Calu3 (cell line): ENCODE measurements around the gene TBC1D19. TPM values are rescaled to one million over a fixed set of nuclear protein-coding genes. Genes with fewer than 3 reads are reported as not detected.
"Not testable (repeated sequence)": the region's sequence is repeated elsewhere in the genome, so short reads cannot be mapped to it uniquely, and the experiment has no call there.

Experiments
- BruUV-seq: library from RNA; stranded (reverse); fragments of 400-500 nt; replicated peaks from 2 replicates; lab custom pipeline; 2021; lab: Mats Ljungman, UMichigan
- CTCF ChIA-PET: fragments of 300-600 bp; sonication (Branson Sonifier 250); formaldehyde crosslinking; loops from one replicate; lab custom pipeline; 2022; ENCODE audit warnings: antibody characterized with exemption; lab: Charles Lee
- DNase-seq: peaks from one replicate; pipeline ENCODE4 v3.0.0; 2022
- H3K27ac Mint-ChIP-seq: one replicate; pipeline ENCODE4 v1.8.0; 2022; ENCODE audit warnings: mixed read lengths; ENCODE audit not compliant: unreplicated experiment
- H3K27me3 Mint-ChIP-seq: one replicate; pipeline ENCODE4 v1.8.0; 2022; ENCODE audit warnings: mixed read lengths; ENCODE audit not compliant: unreplicated experiment
- H3K36me3 Mint-ChIP-seq: one replicate; pipeline ENCODE4 v1.8.0; 2022; ENCODE audit warnings: mild to moderate bottlenecking, moderate library complexity, mixed read lengths; ENCODE audit not compliant: insufficient read depth, unreplicated experiment
- H3K4me1 Mint-ChIP-seq: one replicate; pipeline ENCODE4 v1.8.0; 2022; ENCODE audit warnings: mild to moderate bottlenecking, low read depth, mixed read lengths; ENCODE audit not compliant: unreplicated experiment
- H3K4me3 Mint-ChIP-seq: one replicate; pipeline ENCODE4 v1.8.0; 2022; ENCODE audit warnings: mild to moderate bottlenecking, low read depth, moderate library complexity, mixed read lengths; ENCODE audit not compliant: unreplicated experiment
- H3K9me3 Mint-ChIP-seq: one replicate; pipeline ENCODE4 v1.8.0; 2022; ENCODE audit warnings: low read depth, mixed read lengths; ENCODE audit not compliant: unreplicated experiment
- intact Hi-C: fragments of 100-400 bp; cut with micrococcal nuclease; formaldehyde crosslinking; loops from one replicate; pipeline ENCODE4 v1.10.0; 2022; ENCODE audit not compliant: unreplicated experiment
- total RNA-seq: library from RNA; stranded (reverse); gene quantifications from 2 replicates; pipeline ENCODE4 v1.2.3, GENCODE V29; 2022
- TF ChIP-seq, protein P1 (sequence below): fragments of 200-600 bp; IDR thresholded peaks from one replicate; pipeline ENCODE4 v1.8.0; 2022; ENCODE audit warnings: antibody characterized with exemption; ENCODE audit not compliant: unreplicated experiment

Gene TBC1D19
- total RNA-seq, 1 experiment from 2014 or later, result 5.5 TPM

DNA sequence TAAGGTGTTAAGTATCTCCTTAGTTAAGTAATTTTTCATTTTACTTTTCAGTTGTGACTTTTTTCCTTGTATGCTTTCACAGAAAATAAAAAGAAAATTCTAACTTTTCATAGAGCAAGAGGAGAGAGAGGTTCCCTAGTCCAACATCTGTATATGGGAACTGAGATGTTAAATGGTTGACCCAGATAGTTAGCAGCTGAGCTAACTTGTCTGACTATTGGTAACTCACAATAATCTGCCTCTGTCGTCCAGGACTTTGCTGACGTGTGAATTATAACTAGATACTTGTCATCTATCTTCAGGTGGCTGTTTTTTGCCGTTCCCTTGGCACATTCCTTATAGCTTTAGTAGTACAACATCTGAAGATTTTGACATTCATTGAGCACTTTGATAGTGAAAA is 29.9 kb downstream of the TBC1D19 start:
- TF ChIP-seq, protein P1, sequence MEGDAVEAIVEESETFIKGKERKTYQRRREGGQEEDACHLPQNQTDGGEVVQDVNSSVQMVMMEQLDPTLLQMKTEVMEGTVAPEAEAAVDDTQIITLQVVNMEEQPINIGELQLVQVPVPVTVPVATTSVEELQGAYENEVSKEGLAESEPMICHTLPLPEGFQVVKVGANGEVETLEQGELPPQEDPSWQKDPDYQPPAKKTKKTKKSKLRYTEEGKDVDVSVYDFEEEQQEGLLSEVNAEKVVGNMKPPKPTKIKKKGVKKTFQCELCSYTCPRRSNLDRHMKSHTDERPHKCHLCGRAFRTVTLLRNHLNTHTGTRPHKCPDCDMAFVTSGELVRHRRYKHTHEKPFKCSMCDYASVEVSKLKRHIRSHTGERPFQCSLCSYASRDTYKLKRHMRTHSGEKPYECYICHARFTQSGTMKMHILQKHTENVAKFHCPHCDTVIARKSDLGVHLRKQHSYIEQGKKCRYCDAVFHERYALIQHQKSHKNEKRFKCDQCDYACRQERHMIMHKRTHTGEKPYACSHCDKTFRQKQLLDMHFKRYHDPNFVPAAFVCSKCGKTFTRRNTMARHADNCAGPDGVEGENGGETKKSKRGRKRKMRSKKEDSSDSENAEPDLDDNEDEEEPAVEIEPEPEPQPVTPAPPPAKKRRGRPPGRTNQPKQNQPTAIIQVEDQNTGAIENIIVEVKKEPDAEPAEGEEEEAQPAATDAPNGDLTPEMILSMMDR, result no peak
- DNase-seq, result no peak
- H3K36me3 Mint-ChIP-seq, result no peaks in the 10 kb centered on the region
- intact Hi-C loops, result no loop called here
- no peak overlapping the region for H3K27ac Mint-ChIP-seq
- no peak overlapping the region for H3K4me3 Mint-ChIP-seq
- CTCF ChIA-PET, result no interaction called here
- H3K27me3 Mint-ChIP-seq, result no peaks in the 10 kb centered on the region
- BruUV-seq, result no TSS peak
- no peaks in the 10 kb centered on the region for H3K9me3 Mint-ChIP-seq
- H3K4me1 Mint-ChIP-seq, result no peaks in the 10 kb centered on the region

GRCh38 chr4:26619784-26620183 is 35.9 kb downstream of the TBC1D19 start:
- DNase-seq, result no peak
- Mint-ChIP-seq H3K4me1 (peaks cover 6% of the 10 kb centered on the region), H3K36me3 (no peaks in the 10 kb centered on the region), H3K4me3 (no peak overlapping the region), H3K27ac (no peak overlapping the region), H3K27me3 (no peaks in the 10 kb centered on the region), H3K9me3 (no peaks in the 10 kb centered on the region)
- TF ChIP-seq, protein P1, result no peak
- intact Hi-C loops, result no loop called here
- CTCF ChIA-PET, result no interaction called here
- no TSS peak for BruUV-seq

DNA sequence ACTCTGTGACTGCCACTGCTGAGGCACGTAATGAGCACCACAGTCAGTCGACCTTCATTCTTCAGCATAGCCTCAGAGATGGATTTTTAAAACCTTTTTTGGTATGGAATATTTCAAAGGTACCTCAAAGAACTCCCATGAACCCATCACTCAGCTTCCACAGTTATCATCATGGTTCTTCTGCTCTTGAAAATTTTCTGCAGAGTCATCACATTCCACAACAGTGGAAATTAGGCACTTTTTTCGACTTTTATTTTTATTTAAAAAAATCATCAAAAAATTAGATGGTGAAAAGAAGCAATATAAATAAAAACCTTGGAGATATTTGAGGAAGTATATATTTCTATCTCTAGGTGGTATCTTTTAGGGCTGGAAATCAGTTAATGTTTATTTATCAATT is 37.5 kb downstream of the TBC1D19 start:
- H3K36me3 Mint-ChIP-seq, result no peaks in the 10 kb centered on the region
- no peaks in the 10 kb centered on the region for H3K9me3 Mint-ChIP-seq
- TF ChIP-seq, protein P1, result no peak
- BruUV-seq, result no TSS peak
- no peaks in the 10 kb centered on the region for H3K27me3 Mint-ChIP-seq
- DNase-seq, result no peak
- CTCF ChIA-PET, result no interaction called here
- H3K4me3 Mint-ChIP-seq, result no peak overlapping the region
- intact Hi-C loops, result no loop called here
- no peak overlapping the region for H3K27ac Mint-ChIP-seq
- peaks cover 6% of the 10 kb centered on the region for H3K4me1 Mint-ChIP-seq

- BruUV-seq, result no TSS peak
- Mint-ChIP-seq H3K9me3 (no peaks in the 10 kb centered on the region), H3K27me3 (no peaks in the 10 kb centered on the region), H3K27ac (no peak overlapping the region), H3K4me3 (no peak overlapping the region), H3K4me1 (peaks cover 6% of the 10 kb centered on the region), H3K36me3 (no peaks in the 10 kb centered on the region)
- DNase-seq, result no peak
- intact Hi-C loops, result no loop called here
- TF ChIP-seq, protein P1, result no peak
- CTCF ChIA-PET, result no interaction called here
These were observed 39.0 kb downstream of the TBC1D19 start for GRCh38 chr4:26622913-26623312.

GRCh38 chr4:26626658-26627057 is 42.8 kb downstream of the TBC1D19 start:
- H3K9me3 Mint-ChIP-seq, CTCF ChIA-PET, DNase-seq, BruUV-seq, H3K4me3 Mint-ChIP-seq, H3K27me3 Mint-ChIP-seq, intact Hi-C loops, H3K4me1 Mint-ChIP-seq, H3K36me3 Mint-ChIP-seq, H3K27ac Mint-ChIP-seq: not testable (repeated sequence)
